GM21381 (cell line): ENCODE data around the gene USP40.
A peak's percentile ranks its signal among the peaks of the same experiment; 100 is the strongest.
"Not testable (repeated sequence)": the region's sequence is repeated elsewhere in the genome, so short reads cannot be mapped to it uniquely, and the experiment has no call there.

ENCODE experiments used
- ATAC-seq: cut with Tn5 transposase; IDR thresholded peaks from one replicate; pipeline ENCODE4 v1.9.1; 2021; ENCODE audit warnings: mild to moderate bottlenecking, moderate library complexity; ENCODE audit not compliant: unreplicated experiment

The USP40 gene, protein sequence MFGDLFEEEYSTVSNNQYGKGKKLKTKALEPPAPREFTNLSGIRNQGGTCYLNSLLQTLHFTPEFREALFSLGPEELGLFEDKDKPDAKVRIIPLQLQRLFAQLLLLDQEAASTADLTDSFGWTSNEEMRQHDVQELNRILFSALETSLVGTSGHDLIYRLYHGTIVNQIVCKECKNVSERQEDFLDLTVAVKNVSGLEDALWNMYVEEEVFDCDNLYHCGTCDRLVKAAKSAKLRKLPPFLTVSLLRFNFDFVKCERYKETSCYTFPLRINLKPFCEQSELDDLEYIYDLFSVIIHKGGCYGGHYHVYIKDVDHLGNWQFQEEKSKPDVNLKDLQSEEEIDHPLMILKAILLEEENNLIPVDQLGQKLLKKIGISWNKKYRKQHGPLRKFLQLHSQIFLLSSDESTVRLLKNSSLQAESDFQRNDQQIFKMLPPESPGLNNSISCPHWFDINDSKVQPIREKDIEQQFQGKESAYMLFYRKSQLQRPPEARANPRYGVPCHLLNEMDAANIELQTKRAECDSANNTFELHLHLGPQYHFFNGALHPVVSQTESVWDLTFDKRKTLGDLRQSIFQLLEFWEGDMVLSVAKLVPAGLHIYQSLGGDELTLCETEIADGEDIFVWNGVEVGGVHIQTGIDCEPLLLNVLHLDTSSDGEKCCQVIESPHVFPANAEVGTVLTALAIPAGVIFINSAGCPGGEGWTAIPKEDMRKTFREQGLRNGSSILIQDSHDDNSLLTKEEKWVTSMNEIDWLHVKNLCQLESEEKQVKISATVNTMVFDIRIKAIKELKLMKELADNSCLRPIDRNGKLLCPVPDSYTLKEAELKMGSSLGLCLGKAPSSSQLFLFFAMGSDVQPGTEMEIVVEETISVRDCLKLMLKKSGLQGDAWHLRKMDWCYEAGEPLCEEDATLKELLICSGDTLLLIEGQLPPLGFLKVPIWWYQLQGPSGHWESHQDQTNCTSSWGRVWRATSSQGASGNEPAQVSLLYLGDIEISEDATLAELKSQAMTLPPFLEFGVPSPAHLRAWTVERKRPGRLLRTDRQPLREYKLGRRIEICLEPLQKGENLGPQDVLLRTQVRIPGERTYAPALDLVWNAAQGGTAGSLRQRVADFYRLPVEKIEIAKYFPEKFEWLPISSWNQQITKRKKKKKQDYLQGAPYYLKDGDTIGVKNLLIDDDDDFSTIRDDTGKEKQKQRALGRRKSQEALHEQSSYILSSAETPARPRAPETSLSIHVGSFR

DNA sequence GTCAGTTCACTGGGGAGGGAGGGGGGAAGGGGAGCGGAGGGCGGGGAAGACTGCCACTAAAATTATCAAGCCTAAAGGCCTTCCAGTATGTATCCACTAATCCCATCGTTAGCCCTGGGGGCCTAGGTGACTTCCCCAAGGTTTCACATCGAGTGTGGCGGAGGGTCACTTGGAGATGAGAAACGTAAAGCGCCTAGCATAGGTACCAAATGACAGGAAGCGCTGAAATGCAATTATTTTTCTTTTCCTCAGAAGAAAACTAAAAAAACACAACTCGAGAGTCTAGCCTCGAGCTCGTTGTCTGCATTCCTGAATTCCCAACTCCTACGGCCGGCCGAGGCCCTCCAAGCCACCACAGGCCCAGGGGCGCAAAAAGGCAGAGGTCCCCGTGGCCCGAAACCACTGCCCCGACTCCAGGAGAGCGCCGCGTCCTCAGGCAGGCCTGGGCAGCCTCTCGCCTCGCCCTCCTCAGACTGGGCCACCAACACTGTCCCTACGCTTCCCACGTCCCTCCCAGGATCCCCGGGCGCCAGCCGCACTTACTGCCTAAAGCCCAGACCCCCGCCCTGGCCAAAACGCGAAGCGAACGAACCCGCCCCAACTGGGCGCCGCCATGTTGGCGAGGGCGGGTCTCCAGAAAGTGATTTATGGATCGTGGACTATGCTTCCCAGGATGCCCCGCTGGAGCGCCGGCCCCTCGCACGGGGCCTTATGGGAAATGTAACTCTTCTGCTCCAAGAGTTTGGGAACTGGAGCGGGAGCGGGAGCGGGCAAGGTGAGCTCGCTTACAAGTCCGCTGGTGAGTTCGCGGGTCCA is at the start of gene USP40:
Gene USP40, minus strand, starts transcription at position 642 of the 816 bp plus-strand sequence. CDS start 1,228 bp downstream, outside the sequence.
- peak; percentile 87 for ATAC-seq

DNA sequence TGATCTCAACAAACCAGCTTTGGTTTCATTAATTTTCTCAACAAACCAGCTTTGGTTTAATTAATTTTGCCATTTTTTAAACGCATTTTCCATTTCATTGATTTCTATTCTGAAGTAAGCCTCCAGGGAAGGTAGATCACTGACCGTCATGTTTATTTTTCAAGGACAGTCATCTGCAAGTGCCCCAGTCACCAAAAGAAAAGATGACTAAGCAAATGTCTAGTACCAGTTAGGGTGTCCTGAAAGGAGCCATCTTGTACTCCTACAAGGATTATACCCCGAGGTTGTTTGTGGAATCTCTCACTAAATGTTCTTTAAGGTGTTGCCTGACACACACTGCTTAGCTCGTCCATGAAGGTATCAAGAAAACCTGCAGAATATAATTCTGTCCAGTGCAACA is 44.7 kb upstream of the USP40 start:
- no peak for ATAC-seq

GRCh38 chr2:233605680-233606079 is 39.1 kb upstream of the USP40 start:
- ATAC-seq, result no peak

- ATAC-seq, result no peak
These were observed 38.2 kb upstream of the USP40 start for GRCh38 chr2:233604826-233605225.

- no peak for ATAC-seq
These were observed 36.9 kb upstream of the USP40 start for GRCh38 chr2:233603520-233603919.

- ATAC-seq, result no peak
These were observed 35.5 kb upstream of the USP40 start for GRCh38 chr2:233602076-233602475.

GRCh38 chr2:233600386-233600785 is 33.8 kb upstream of the USP40 start:
- no peak for ATAC-seq

GRCh38 chr2:233598952-233599351 is 32.4 kb upstream of the USP40 start:
- ATAC-seq, result no peak

- no peak for ATAC-seq
These were observed 30.9 kb upstream of the USP40 start for GRCh38 chr2:233597522-233597921.

GRCh38 chr2:233593201-233593600 is 26.6 kb upstream of the USP40 start:
- ATAC-seq, result peak; percentile 43

DNA sequence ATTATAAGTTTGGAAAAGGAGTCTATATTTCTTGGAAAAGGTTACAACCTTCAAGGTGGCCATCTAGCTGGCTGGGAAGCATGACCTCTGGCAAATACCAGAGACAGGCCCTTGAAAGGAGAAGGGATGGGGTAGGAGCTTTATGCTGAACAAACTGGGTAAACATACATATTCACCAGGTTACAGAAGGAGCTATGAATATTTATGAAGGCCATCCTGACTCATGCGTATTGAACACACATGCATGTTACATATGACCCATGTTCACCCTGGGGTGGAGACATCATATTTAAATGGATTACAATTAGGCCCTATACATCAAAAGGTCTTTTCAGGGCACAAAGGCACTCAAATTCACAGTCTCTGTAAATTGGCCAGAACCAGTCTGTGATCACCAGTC is 26.1 kb upstream of the USP40 start:
- ATAC-seq, result not testable (repeated sequence)

- ATAC-seq, result no peak
These were observed 21.8 kb upstream of the USP40 start for GRCh38 chr2:233588400-233588799.

GRCh38 chr2:233584210-233584609 is 17.6 kb upstream of the USP40 start:
- ATAC-seq, result no peak

DNA sequence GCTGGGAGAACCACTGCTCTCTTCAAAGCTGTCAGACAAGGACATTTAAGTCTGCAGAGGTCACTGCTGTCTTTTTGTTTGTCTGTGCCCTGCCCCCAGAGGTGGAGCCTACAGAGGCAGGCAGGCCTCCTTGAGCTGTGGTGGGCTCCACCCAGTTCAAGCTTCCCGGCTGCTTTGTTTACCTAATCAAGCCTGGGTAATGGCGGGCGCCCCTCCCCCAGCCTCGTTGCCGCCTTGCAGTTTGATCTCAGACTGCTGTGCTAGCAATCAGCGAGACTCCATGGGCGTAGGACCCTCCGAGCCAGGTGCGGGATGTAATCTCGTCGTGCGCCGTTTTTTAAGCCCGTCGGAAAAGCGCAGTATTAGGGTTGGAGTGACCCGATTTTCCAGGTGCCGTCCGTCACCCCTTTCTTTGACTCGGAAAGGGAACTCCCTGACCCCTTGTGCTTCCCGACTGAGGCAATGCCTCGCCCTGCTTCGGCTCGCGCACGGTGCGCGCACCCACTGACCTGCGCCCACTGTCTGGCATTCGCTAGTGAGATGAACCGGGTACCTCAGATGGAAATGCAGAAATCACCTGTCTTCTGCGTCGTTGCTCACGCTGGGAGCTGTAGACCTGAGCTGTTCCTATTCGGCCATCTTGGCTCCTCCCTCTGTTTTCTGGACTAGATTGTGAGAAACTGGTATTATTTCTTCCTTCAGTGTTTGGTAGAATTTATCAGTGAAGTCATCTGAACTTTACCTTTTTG is 16.8 kb upstream of the USP40 start:
- ATAC-seq, result not testable (repeated sequence)

DNA sequence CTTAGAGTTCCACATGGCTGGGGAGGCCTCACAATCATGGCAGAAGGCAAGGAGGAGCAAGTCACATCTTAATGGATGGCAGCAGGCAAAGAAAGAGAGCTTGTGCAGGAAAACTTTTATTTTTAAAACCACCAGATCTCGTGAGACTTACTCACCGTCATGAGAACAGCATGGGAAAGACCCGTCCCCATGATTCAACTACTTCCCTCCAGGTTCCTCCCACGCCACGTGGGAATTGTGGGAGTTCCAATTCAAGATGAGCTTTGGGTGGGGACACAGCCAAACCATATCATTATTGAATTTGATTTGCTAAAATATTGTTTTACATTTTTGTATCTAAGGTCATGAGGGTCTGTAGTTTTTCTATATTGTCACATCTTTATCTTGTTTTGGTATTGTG is 10.8 kb upstream of the USP40 start:
- not testable (repeated sequence) for ATAC-seq

- no peak for ATAC-seq
These were observed 5.9 kb upstream of the USP40 start for GRCh38 chr2:233572468-233572867.

GRCh38 chr2:233571462-233571861 is 4.9 kb upstream of the USP40 start:
- ATAC-seq, result no peak

GRCh38 chr2:233571001-233571400 is 4.4 kb upstream of the USP40 start:
- no peak for ATAC-seq

- peak; percentile 19 for ATAC-seq
These were observed 869 bp downstream of the USP40 start for GRCh38 chr2:233565685-233566140.
